HepG2 (cell line): Measurements from ENCODE around the gene BIRC7. TPM values are rescaled to one million over a fixed set of nuclear protein-coding genes. Genes with fewer than 3 reads are reported as not detected.

Experiments used
- AHDC1 ChIP-seq: sonication (generic); formaldehyde crosslinking; IDR thresholded peaks from 2 replicates; pipeline ENCODE4 v1.5.1; 2020; ENCODE audit warnings: mild to moderate bottlenecking, missing genetic modification reagents, borderline replicate concordance
- ARID3A ChIP-seq: IDR thresholded peaks from 2 replicates; pipeline ENCODE4 v1.6.1; 2012; ENCODE audit warnings: low read depth, low read length, improper control_type of control experiment
- HBP1 ChIP-seq: IDR thresholded peaks from 2 replicates; pipeline ENCODE4 v1.6.1; 2016; ENCODE audit warnings: low read depth, control low read depth
- MNT ChIP-seq: fragments of 450-650 bp; IDR thresholded peaks from 2 replicates; pipeline ENCODE4 v1.6.1; 2016
- MTA1 ChIP-seq: sonication (generic); formaldehyde crosslinking; IDR thresholded peaks from 2 replicates; pipeline ENCODE4 v1.4.0; 2020; ENCODE audit warnings: missing genetic modification reagents, mild to moderate bottlenecking, borderline replicate concordance
- PREB ChIP-seq: sonication (generic); formaldehyde crosslinking; IDR thresholded peaks from 2 replicates; pipeline ENCODE4 v1.4.0; 2020; ENCODE audit warnings: missing genetic modification reagents
- ZBTB38 ChIP-seq: sonication (generic); formaldehyde crosslinking; IDR thresholded peaks from 2 replicates; pipeline ENCODE4 v1.5.1; 2020; ENCODE audit warnings: mild to moderate bottlenecking, missing genetic modification reagents
- ZNF296 ChIP-seq: sonication (generic); formaldehyde crosslinking; conservative IDR thresholded peaks from 2 replicates; pipeline ENCODE4 v1.5.0; 2020; ENCODE audit warnings: mild to moderate bottlenecking, missing genetic modification reagents
- ZNF34 ChIP-seq: sonication (generic); formaldehyde crosslinking; IDR thresholded peaks from 2 replicates; pipeline ENCODE4 v1.4.0; 2020; ENCODE audit warnings: mild to moderate bottlenecking, missing genetic modification reagents, borderline replicate concordance
- ZUFSP ChIP-seq: sonication (generic); formaldehyde crosslinking; IDR thresholded peaks from 2 replicates; pipeline ENCODE4 v1.9.0; 2021; ENCODE audit warnings: missing genetic modification reagents, mild to moderate bottlenecking, borderline replicate concordance
- polyA plus RNA-seq, 8 experiments: library from polyadenylated mRNA; depleted of rRNA in 3 of 8; stranded (reverse) in 7 of 8; unstranded in 1 of 8; fragments of >200 nt; fragmentation: Illumina TruSeq in 4 of 8; extraction: Trizol in 4 of 8; gene quantifications; 2 replicates each; pipeline versions ENCODE4 v1.2.1 to v1.2.3, GENCODE V29; 2011 to 2016; ENCODE audit warnings: low read depth in 4 of 8, missing spikeins in 1 of 8, mixed read lengths in 1 of 8; ENCODE audit not compliant: insufficient read depth in 1 of 8
- total RNA-seq, 5 experiments: library from RNA; depleted of rRNA; stranded (reverse); fragments of >200 nt; fragmentation: Illumina TruSeq; extraction: Trizol; gene quantifications; 2 replicates each; pipeline ENCODE4 v1.2.3, GENCODE V29; 2016; ENCODE audit warnings: low read depth in 1 of 5

BIRC7 gene
- total and polyA plus RNA-seq, 2 of the 13 experiments (the other 11 are each of a cell fraction or from before 2014, with no cell fraction given), result 0.27 to 5.1 TPM

GRCh38 chr20:63215101-63216040 lies 20.3 kb upstream of the BIRC7 start (continued):
- no peak for TF ChIP-seq ZUFSP
- no peak for TF ChIP-seq ZNF296 (CRISPR knock-in tag)
- no peak; the same call in 1 of the 2 replicates for TF ChIP-seq ZBTB38 (CRISPR knock-in tag)
- TF ChIP-seq MNT, result no peak
- TF ChIP-seq ARID3A, result no peak
- TF ChIP-seq MTA1 (CRISPR knock-in tag), result no peak
- TF ChIP-seq AHDC1 (CRISPR knock-in tag), result no peak
- TF ChIP-seq HBP1 (CRISPR knock-in tag), result peak; percentile 45; the same call in 1 of the 2 replicates
- peak; percentile 35; the same call in 1 of the 2 replicates for TF ChIP-seq ZNF34 (CRISPR knock-in tag)
- TF ChIP-seq PREB (CRISPR knock-in tag), result 0 out of 2 replicates have a peak, but pooled peaks have one; percentile 29
